ENCODE measurements around the gene RNF166. TPM values are rescaled to one million over a fixed set of nuclear protein-coding genes. Genes with fewer than 3 reads are reported as not detected.

The RNF166 gene
- total and polyA plus RNA-seq, 4 donors = 7.8 to 27.2 (median 23.5) TPM

- H3K4me3 ChIP-seq (ENCODE audit: low read depth, low read length) = no peak overlapping the region
- 84% methylated on average over 11 of the region's 12 CpGs for WGBS (ENCODE audit: insufficient coverage)
- peaks cover 6% of the 10 kb centered on the region for H3K27me3 ChIP-seq (ENCODE audit: control insufficient read depth, insufficient read depth, low read length)
- no peak for DNase-seq (ENCODE audit: low read depth in 4 of 6, low spot score in 6 of 6)
- no peak overlapping the region for H3K27ac ChIP-seq (ENCODE audit: low read depth, low read length)
- H3K9me3 ChIP-seq (ENCODE audit: control insufficient read depth, insufficient read depth, low read length) = no peaks in the 10 kb centered on the region
- H3K4me1 ChIP-seq (ENCODE audit: control insufficient read depth, insufficient read depth, low read length) = peaks cover 20% of the 10 kb centered on the region
- H3K36me3 ChIP-seq (ENCODE audit: control insufficient read depth, insufficient read depth, low read length) = peaks cover 2% of the 10 kb centered on the region
These were observed 42.2 kb upstream of the RNF166 start for GRCh38 chr16:88748364-88748763.

DNA sequence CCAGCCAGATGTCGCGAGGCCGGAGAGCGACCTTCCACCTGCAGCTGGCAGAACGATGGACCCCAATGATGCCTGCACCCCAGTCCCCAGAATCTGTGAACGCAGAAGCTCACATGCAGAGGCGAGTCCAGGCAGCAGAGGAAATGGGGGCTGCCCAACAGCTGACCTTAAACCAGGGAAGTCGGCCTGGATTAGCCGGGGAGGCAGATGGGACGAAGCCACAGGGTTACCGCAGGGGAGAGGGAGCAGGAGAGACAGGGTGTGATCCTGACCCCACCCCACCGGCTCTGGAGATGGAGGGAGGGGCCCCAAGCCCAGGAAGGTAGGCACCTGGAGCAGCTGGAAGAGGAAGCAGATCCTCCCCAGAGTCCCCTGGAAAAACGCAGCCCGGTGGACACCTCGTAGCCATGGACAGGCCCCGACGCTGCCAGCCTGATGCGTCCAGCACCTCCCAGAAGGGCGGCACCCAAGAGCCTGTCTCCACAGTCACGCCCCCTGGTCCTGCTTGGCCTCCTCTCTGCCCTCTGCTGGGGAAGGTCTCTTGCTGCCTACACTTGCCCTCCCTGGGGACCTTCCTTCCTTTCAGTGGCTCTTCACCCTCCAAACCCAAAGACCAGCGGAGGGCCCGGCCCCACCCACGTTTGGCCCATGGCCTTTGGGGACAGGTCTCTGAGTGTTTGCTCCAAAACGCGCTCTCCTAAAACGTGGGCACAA lies 41.5 kb upstream of the RNF166 start:
- Histone ChIP-seq H3K27me3 (ENCODE audit: control insufficient read depth, insufficient read depth, low read length) (peaks cover 6% of the 10 kb centered on the region), H3K36me3 (ENCODE audit: control insufficient read depth, insufficient read depth, low read length) (peaks cover 2% of the 10 kb centered on the region), H3K4me3 (ENCODE audit: low read depth, low read length) (no peak overlapping the region), H3K4me1 (ENCODE audit: control insufficient read depth, insufficient read depth, low read length) (peaks cover 20% of the 10 kb centered on the region), H3K27ac (ENCODE audit: low read depth, low read length) (no peak overlapping the region), H3K9me3 (ENCODE audit: control insufficient read depth, insufficient read depth, low read length) (no peaks in the 10 kb centered on the region)
- no peak for DNase-seq (ENCODE audit: low read depth in 4 of 6, low spot score in 6 of 6)
- WGBS (ENCODE audit: insufficient coverage) = 82% methylated on average over 25 of the region's 26 CpGs

GRCh38 chr16:88746506-88746905 lies 40.3 kb upstream of the RNF166 start:
- Histone ChIP-seq H3K4me3 (ENCODE audit: low read depth, low read length) (no peak overlapping the region), H3K9me3 (ENCODE audit: control insufficient read depth, insufficient read depth, low read length) (no peaks in the 10 kb centered on the region), H3K4me1 (ENCODE audit: control insufficient read depth, insufficient read depth, low read length) (peaks cover 20% of the 10 kb centered on the region), H3K27me3 (ENCODE audit: control insufficient read depth, insufficient read depth, low read length) (peaks cover 6% of the 10 kb centered on the region), H3K36me3 (ENCODE audit: control insufficient read depth, insufficient read depth, low read length) (peaks cover 6% of the 10 kb centered on the region), H3K27ac (ENCODE audit: low read depth, low read length) (no peak overlapping the region)
- 66% methylated on average over 17 of the region's 17 CpGs for WGBS (ENCODE audit: insufficient coverage)
- DNase-seq (ENCODE audit: low read depth in 4 of 6, low spot score in 6 of 6) = no peak

DNA sequence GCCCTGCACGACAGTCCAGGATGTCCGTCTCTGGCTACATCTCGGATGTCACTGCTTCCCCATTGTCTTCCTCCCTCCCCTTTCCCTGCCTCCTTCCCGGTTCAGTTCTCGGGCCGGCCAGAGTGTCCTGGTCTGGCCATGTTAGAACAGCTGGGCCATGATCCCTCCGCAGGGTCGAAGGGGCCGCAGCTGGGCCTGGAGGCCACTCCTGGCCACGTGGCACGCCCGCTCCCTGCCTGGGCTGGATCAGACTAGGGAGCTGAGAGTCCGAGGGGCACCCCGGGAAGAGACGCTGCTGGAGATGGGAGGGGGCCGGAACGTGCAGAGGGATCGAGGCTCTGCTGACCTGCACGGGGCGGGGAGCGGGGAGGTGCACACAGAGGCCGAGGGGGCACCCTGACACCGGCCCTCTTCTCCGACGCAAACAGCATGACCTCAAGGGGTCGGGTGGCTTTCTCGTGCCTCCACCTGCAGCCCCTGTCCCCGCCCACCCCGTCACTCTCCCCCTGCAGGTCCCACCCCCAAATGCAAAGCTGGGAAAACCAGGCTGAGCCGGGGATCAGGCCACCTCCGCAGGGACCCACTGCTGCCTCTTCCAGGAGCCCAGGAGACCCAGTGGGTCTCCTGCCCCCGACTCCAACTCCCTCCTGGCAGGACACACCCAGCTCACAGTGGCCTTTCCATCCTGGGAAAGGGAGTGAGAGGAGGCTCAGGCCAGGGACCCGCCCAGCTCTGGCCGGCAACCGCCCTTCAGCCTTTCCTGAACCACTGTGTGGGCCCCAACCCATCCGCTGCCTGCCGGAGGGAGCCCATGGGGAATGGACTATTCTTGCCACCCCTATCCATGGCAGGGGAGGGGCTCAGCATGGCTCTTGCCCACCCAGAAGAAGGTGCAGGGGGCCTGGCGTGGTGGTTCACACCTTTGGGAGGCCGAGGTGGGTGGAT lies 38.6 kb upstream of the RNF166 start:
- no peak overlapping the region for H3K4me3 ChIP-seq (ENCODE audit: low read depth, low read length)
- WGBS (ENCODE audit: insufficient coverage) = 47% methylated on average over 31 of the region's 39 CpGs
- H3K9me3 ChIP-seq (ENCODE audit: control insufficient read depth, insufficient read depth, low read length) = no peaks in the 10 kb centered on the region
- H3K27me3 ChIP-seq (ENCODE audit: control insufficient read depth, insufficient read depth, low read length) = peaks cover 6% of the 10 kb centered on the region
- DNase-seq (ENCODE audit: low read depth in 4 of 6, low spot score in 6 of 6) = no peak
- H3K27ac ChIP-seq (ENCODE audit: low read depth, low read length) = no peak overlapping the region
- peaks cover 20% of the 10 kb centered on the region for H3K4me1 ChIP-seq (ENCODE audit: control insufficient read depth, insufficient read depth, low read length)
- peaks cover 16% of the 10 kb centered on the region for H3K36me3 ChIP-seq (ENCODE audit: control insufficient read depth, insufficient read depth, low read length)

GRCh38 chr16:88743693-88744576 lies 37.7 kb upstream of the RNF166 start:
- WGBS (ENCODE audit: insufficient coverage) = 53% methylated on average over 31 of the region's 32 CpGs
- Histone ChIP-seq H3K4me3 (ENCODE audit: low read depth, low read length) (no peak overlapping the region), H3K27ac (ENCODE audit: low read depth, low read length) (no peak overlapping the region), H3K4me1 (ENCODE audit: control insufficient read depth, insufficient read depth, low read length) (peaks cover 20% of the 10 kb centered on the region), H3K27me3 (ENCODE audit: control insufficient read depth, insufficient read depth, low read length) (peaks cover 6% of the 10 kb centered on the region), H3K36me3 (ENCODE audit: control insufficient read depth, insufficient read depth, low read length) (peaks cover 22% of the 10 kb centered on the region), H3K9me3 (ENCODE audit: control insufficient read depth, insufficient read depth, low read length) (no peaks in the 10 kb centered on the region)
- peak in 2 of 6 donors; percentile 39 to 71 for DNase-seq (ENCODE audit: low read depth in 4 of 6, low spot score in 6 of 6)

DNA sequence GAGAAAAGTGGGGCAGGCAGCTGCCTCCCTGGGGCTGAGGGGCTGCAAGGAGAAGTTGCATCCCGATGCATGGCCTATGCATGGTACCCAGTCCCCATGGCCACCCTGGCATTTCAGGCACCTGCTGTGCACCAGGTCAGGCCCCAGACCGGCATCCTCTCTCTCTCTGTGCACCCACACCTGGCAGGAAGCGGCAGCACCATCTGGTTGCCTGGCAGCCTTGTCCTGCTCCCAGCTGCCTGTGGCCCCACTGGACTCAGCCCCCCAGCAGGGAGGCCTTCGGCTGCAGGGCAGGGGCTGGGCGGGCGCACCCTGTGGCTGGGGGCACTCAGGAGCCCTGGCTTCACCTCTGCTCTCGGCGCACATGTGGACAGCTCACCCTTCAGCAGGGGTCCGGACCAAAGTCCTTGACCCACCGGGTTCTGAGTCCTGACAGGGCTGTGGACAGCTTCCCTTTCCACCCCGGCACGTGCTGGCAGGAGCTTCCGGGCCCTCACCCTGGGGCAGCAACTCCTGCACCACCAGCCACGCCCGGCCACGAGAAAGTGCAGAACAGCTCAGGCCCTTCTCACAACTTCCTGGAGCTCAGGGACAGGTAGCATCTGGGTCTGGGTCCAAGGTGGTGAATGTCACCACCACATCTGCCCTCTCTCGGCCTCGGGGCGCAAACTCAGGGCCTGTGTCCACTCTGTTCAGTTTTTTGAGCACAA lies 36.8 kb upstream of the RNF166 start:
- no peak overlapping the region for H3K27ac ChIP-seq (ENCODE audit: low read depth, low read length)
- H3K4me1 ChIP-seq (ENCODE audit: control insufficient read depth, insufficient read depth, low read length) = peaks cover 20% of the 10 kb centered on the region
- DNase-seq (ENCODE audit: low read depth in 4 of 6, low spot score in 6 of 6) = no peak
- 91% methylated on average over 17 of the region's 19 CpGs for WGBS (ENCODE audit: insufficient coverage)
- no peak overlapping the region for H3K4me3 ChIP-seq (ENCODE audit: low read depth, low read length)
- H3K27me3 ChIP-seq (ENCODE audit: control insufficient read depth, insufficient read depth, low read length) = peaks cover 6% of the 10 kb centered on the region
- H3K36me3 ChIP-seq (ENCODE audit: control insufficient read depth, insufficient read depth, low read length) = peaks cover 30% of the 10 kb centered on the region
- H3K9me3 ChIP-seq (ENCODE audit: control insufficient read depth, insufficient read depth, low read length) = no peaks in the 10 kb centered on the region

- Histone ChIP-seq H3K9me3 (ENCODE audit: control insufficient read depth, insufficient read depth, low read length) (no peaks in the 10 kb centered on the region), H3K27ac (ENCODE audit: low read depth, low read length) (no peak overlapping the region), H3K4me1 (ENCODE audit: control insufficient read depth, insufficient read depth, low read length) (peaks cover 28% of the 10 kb centered on the region), H3K27me3 (ENCODE audit: control insufficient read depth, insufficient read depth, low read length) (peaks cover 6% of the 10 kb centered on the region), H3K36me3 (ENCODE audit: control insufficient read depth, insufficient read depth, low read length) (peaks cover 31% of the 10 kb centered on the region), H3K4me3 (ENCODE audit: low read depth, low read length) (no peak overlapping the region)
- WGBS (ENCODE audit: insufficient coverage) = 92% methylated on average over 15 of the region's 17 CpGs
- DNase-seq (ENCODE audit: low read depth in 4 of 6, low spot score in 6 of 6) = no peak
These were observed 35.2 kb upstream of the RNF166 start for GRCh38 chr16:88741368-88741767.

DNA sequence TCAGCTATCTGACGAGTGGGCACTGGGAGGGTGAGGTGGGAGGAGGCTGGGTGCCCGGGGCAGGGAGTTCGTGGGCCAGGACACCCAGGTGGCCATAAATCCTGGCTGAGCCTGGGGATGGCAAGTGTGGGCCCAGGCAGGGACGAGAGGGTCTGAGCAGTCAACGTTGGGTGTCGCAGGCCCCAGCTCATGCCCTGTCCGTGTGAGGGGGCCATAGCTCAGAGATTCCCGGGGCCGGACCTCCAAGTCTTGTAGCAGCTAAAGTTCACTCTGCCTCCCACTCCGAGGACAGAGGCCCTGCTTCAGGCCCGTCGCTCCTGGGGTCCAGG lies 34.5 kb upstream of the RNF166 start:
- 73% methylated on average over 12 of the region's 12 CpGs for WGBS (ENCODE audit: insufficient coverage)
- no peak overlapping the region for H3K4me3 ChIP-seq (ENCODE audit: low read depth, low read length)
- peaks cover 27% of the 10 kb centered on the region for H3K4me1 ChIP-seq (ENCODE audit: control insufficient read depth, insufficient read depth, low read length)
- no peak for DNase-seq (ENCODE audit: low read depth in 4 of 6, low spot score in 6 of 6)
- H3K9me3 ChIP-seq (ENCODE audit: control insufficient read depth, insufficient read depth, low read length) = no peaks in the 10 kb centered on the region
- H3K27me3 ChIP-seq (ENCODE audit: control insufficient read depth, insufficient read depth, low read length) = peaks cover 6% of the 10 kb centered on the region
- H3K27ac ChIP-seq (ENCODE audit: low read depth, low read length) = no peak overlapping the region
- H3K36me3 ChIP-seq (ENCODE audit: control insufficient read depth, insufficient read depth, low read length) = peaks cover 36% of the 10 kb centered on the region

Data from spinal cord (tissue), 10 donors.